Lung microvascular endothelial cell (primary cell): ENCODE results near the gene TMA16. TPM values are rescaled to one million over a fixed set of nuclear protein-coding genes. Genes with fewer than 3 reads are reported as not detected.
A peak's percentile ranks its signal among the peaks of the same experiment; 100 is the strongest.

Experiments used
- DNase-seq, 2 donors: peaks; one replicate each; pipeline versions ENCODE4 v3.0.0 to v3.0.0-alpha.2; 2010; ENCODE audit warnings: low read depth in 2 of 2
- total RNA-seq: library from RNA; depleted of rRNA; stranded (reverse); fragments of >200 nt; gene quantifications from 2 replicates; pipeline ENCODE4 v1.2.1, GENCODE V29; 2014

TMA16 gene
- total RNA-seq, 1 donor from 2014 or later: 14.9 TPM

GRCh38 chr4:163558539-163559044, 64.1 kb downstream of the TMA16 start:
- DNase-seq: peak in 1 of 2 donors; percentile 49

- no peak for DNase-seq
Measured at GRCh38 chr4:163562496-163562895, 68.0 kb downstream of the TMA16 start.

GRCh38 chr4:163563592-163563991, 69.1 kb downstream of the TMA16 start:
- DNase-seq: no peak

GRCh38 chr4:163564221-163564720, 69.8 kb downstream of the TMA16 start:
- no peak for DNase-seq

GRCh38 chr4:163565226-163566135, 71.0 kb downstream of the TMA16 start:
- DNase-seq: no peak

GRCh38 chr4:163566257-163566796, 71.8 kb downstream of the TMA16 start:
- DNase-seq: no peak

GRCh38 chr4:163568843-163569242, 74.4 kb downstream of the TMA16 start:
- DNase-seq: no peak

Other genes with a start within 250 kb of the TMA16 start
- under 0.01 TPM in 1 of 2 replicates, not detected in the other for gene NPY1R, start 162.1 kb upstream of the TMA16 start, total RNA-seq
- not detected in 2 replicates for gene NPY5R, start 150.8 kb upstream of the TMA16 start, total RNA-seq
- not detected in 2 replicates for gene TKTL2, start 20.9 kb upstream of the TMA16 start, total RNA-seq